HepG2 (cell line): Measurements from ENCODE around the gene SPIRE1. TPM values are rescaled to one million over a fixed set of nuclear protein-coding genes. Genes with fewer than 3 reads are reported as not detected.

Experiments
- polyA plus RNA-seq, 8 experiments: library from polyadenylated mRNA; depleted of rRNA in 3 of 8; stranded (reverse) in 7 of 8; unstranded in 1 of 8; fragments of >200 nt; fragmentation: Illumina TruSeq in 4 of 8; extraction: Trizol in 4 of 8; gene quantifications; 2 replicates each; pipeline versions ENCODE4 v1.2.1 to v1.2.3, GENCODE V29; 2011 to 2016; ENCODE audit warnings: low read depth in 4 of 8, missing spikeins in 1 of 8, mixed read lengths in 1 of 8; ENCODE audit not compliant: insufficient read depth in 1 of 8
- small RNA-seq, 3 experiments: library from RNA; depleted of rRNA; stranded (forward); fragments of <200 nt; gene quantifications; one replicate each; pipeline ENCODE3, GENCODE V24; 2012; ENCODE audit warnings: low read depth in 2 of 3, low replicate concordance in 1 of 3; ENCODE audit not compliant: insufficient read length in 3 of 3, insufficient read depth in 2 of 3
- total RNA-seq, 5 experiments: library from RNA; depleted of rRNA; stranded (reverse); fragments of >200 nt; fragmentation: Illumina TruSeq; extraction: Trizol; gene quantifications; 2 replicates each; pipeline ENCODE4 v1.2.3, GENCODE V29; 2016; ENCODE audit warnings: low read depth in 1 of 5

The SPIRE1 gene
- total and polyA plus RNA-seq, 2 of the 13 experiments (the other 11 are each of a cell fraction or from before 2014, with no cell fraction given), result 9.9 to 21.3 TPM

Small RNA genes within 50 kb of the gene (small RNA-seq; reads per million reads assigned to genes)
- 0 reads per million in 3 experiments for gene RNU7-129P

Other genes starting within 250 kb of the SPIRE1 start
- gene CEP76, start 44.6 kb upstream of the SPIRE1 start, total RNA-seq (2016; rRNA removed; fragmentation: Illumina TruSeq; extraction: Trizol), result 15.1 and 19.4 TPM in 2 replicates
- 10.9 and 13.9 TPM in 2 replicates for gene CEP76, start 44.6 kb upstream of the SPIRE1 start, polyA plus RNA-seq (2011; rRNA removed)
- gene PSMG2, start 44.9 kb upstream of the SPIRE1 start, total RNA-seq (2016; rRNA removed; fragmentation: Illumina TruSeq; extraction: Trizol), result 94.8 and 133 TPM in 2 replicates
- 40.8 and 53.4 TPM in 2 replicates for gene PSMG2, start 44.9 kb upstream of the SPIRE1 start, polyA plus RNA-seq (2011; rRNA removed)
- gene PTPN2, start 226.1 kb upstream of the SPIRE1 start, total RNA-seq (2016; rRNA removed; fragmentation: Illumina TruSeq; extraction: Trizol), result 41.5 and 50.4 TPM in 2 replicates
- gene PTPN2, start 226.1 kb upstream of the SPIRE1 start, polyA plus RNA-seq (2011; rRNA removed), result 19.0 and 24.9 TPM in 2 replicates